ENCODE measurements around the gene C3. TPM values are rescaled to one million over a fixed set of nuclear protein-coding genes. Genes with fewer than 3 reads are reported as not detected.

C3 gene
- total and polyA plus RNA-seq, 2 of the 13 experiments (the other 11 are each of a cell fraction or from before 2014, with no cell fraction given) = 1,455 to 6,272 TPM

DNA sequence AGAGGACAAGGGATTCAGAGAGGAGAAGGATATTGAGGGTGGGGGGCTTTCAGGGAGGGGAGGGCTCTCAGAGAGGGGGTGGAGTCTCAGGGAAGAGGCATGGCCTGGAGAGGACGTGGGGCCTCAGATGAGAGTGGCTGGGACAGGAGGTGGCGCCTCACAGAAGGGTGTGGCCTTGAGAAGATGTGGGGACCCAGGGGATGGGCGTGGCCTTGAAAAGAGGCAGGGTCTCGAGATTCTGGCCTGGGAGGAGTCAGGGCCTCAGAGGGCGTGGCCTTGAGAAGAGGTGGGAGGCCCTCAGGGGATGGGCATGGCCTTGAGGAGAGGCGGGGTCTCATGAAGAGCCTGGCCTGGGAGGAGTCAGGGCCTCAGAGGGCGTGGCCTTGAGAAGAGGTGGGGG, 26.8 kb downstream of the C3 start (continued):
- TF ChIP-seq, protein P1, sequence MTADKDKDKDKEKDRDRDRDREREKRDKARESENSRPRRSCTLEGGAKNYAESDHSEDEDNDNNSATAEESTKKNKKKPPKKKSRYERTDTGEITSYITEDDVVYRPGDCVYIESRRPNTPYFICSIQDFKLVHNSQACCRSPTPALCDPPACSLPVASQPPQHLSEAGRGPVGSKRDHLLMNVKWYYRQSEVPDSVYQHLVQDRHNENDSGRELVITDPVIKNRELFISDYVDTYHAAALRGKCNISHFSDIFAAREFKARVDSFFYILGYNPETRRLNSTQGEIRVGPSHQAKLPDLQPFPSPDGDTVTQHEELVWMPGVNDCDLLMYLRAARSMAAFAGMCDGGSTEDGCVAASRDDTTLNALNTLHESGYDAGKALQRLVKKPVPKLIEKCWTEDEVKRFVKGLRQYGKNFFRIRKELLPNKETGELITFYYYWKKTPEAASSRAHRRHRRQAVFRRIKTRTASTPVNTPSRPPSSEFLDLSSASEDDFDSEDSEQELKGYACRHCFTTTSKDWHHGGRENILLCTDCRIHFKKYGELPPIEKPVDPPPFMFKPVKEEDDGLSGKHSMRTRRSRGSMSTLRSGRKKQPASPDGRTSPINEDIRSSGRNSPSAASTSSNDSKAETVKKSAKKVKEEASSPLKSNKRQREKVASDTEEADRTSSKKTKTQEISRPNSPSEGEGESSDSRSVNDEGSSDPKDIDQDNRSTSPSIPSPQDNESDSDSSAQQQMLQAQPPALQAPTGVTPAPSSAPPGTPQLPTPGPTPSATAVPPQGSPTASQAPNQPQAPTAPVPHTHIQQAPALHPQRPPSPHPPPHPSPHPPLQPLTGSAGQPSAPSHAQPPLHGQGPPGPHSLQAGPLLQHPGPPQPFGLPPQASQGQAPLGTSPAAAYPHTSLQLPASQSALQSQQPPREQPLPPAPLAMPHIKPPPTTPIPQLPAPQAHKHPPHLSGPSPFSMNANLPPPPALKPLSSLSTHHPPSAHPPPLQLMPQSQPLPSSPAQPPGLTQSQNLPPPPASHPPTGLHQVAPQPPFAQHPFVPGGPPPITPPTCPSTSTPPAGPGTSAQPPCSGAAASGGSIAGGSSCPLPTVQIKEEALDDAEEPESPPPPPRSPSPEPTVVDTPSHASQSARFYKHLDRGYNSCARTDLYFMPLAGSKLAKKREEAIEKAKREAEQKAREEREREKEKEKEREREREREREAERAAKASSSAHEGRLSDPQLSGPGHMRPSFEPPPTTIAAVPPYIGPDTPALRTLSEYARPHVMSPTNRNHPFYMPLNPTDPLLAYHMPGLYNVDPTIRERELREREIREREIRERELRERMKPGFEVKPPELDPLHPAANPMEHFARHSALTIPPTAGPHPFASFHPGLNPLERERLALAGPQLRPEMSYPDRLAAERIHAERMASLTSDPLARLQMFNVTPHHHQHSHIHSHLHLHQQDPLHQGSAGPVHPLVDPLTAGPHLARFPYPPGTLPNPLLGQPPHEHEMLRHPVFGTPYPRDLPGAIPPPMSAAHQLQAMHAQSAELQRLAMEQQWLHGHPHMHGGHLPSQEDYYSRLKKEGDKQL (CRISPR knock-in tag; IDR thresholded peaks at IDR 0.05; ENCODE audit: low read depth) = no peak
- 0 out of 2 replicates have a peak, but pooled peaks have one; percentile 46 for TF ChIP-seq POLR2AphosphoS2 (IDR thresholded peaks at IDR 0.05; ENCODE audit: low read depth, low read length)
- no peak for TF ChIP-seq ZNF660 (CRISPR knock-in tag; IDR thresholded peaks at IDR 0.05; ENCODE audit: borderline replicate concordance, low read depth)
- 0 out of 2 replicates have a peak, but pooled peaks have one; percentile 20 for TF ChIP-seq SSRP1 (CRISPR knock-in tag; IDR thresholded peaks at IDR 0.05)
- no peak for TF ChIP-seq ONECUT2 (CRISPR knock-in tag; IDR thresholded peaks at IDR 0.05)
- no peak for TF ChIP-seq ELF3 (CRISPR knock-in tag; IDR thresholded peaks at IDR 0.05)
- no peak for TF ChIP-seq DPF2 (CRISPR knock-in tag; IDR thresholded peaks at IDR 0.05; ENCODE audit: borderline replicate concordance, low read depth)
- no peak for TF ChIP-seq STAT5B (CRISPR knock-in tag; IDR thresholded peaks at IDR 0.05)

DNA sequence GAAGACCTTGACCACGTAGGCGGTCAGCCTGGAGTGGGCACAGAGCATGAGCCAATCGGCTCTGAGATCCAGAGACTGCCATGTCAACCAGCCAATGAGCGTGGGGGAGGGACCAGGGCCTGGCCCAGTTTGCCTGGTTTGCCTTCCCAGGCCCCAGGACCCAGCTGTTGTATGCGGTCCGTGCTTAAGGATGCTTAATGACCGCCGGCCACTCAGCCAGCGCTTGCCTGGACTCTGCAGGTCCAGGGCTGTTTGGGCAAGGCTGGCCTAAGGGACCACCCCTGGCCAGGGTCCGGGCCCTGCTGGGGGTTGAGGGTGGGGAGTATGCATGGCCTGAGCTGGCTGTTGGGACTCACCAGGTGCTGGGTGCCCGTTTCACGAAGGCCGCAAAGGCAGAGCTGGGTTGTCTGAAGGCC, 27.4 kb downstream of the C3 start:
- DNase-seq (ENCODE audit: low spot score) (no peak), ATAC-seq (peak; percentile 15), FAIRE-seq (no peak)
- ChIA-PET CTCF (ENCODE audit: low intra/inter-chr PET ratio, low total read pairs) (no interaction called here), POLR2A (no interaction called here)
- 98% methylated on average over 5 of the region's 13 CpGs for WGBS (ENCODE audit: low lambda C conversion rate)
- Histone ChIP-seq H4K20me1 (ENCODE audit: insufficient read depth, low read length) (peaks cover 62% of the 10 kb centered on the region), H3K4me1 (ENCODE audit: insufficient read depth, low read length) (no peaks in the 10 kb centered on the region), H3K27ac (ENCODE audit: extremely low read length, insufficient read depth, low read length) (no peak overlapping the region), H3K36me3 (replicated peaks in 1 of 2; ENCODE audit: control insufficient read depth in 1 of 2, insufficient read depth in 2 of 2, low read length in 2 of 2) (peaks cover 44 to 84% of the 10 kb centered on the region in 2 experiments), H3K4me2 (ENCODE audit: low read depth, low read length) (no peak overlapping the region), H3K4me3 (replicated peaks in 1 of 3; ENCODE audit: insufficient read depth in 1 of 3, low read depth in 2 of 3, low read length in 3 of 3) (no peak overlapping the region), H2AFZ (ENCODE audit: low read length) (no peak overlapping the region), H3K9ac (ENCODE audit: insufficient read depth, low read depth, low read length) (no peak overlapping the region), H3K79me2 (ENCODE audit: insufficient read depth, low read length) (no peaks in the 10 kb centered on the region), H3K9me3 (ENCODE audit: low read length) (no peaks in the 10 kb centered on the region), H3K27me3 (ENCODE audit: control insufficient read depth in 1 of 2, insufficient read depth in 2 of 2, low read length in 2 of 2) (no peaks in the 10 kb centered on the region)
- intact Hi-C loops (cut with micrococcal nuclease; ENCODE audit: unreplicated experiment) (no loop called here), in situ Hi-C loops (cut with HindIII; ENCODE audit: extremely low pct_ligation_motif_present, low pct_unique_long_range_greater_than_20kb) (no loop called here)
- BruUV-seq (replicated peaks) = no TSS peak
- TF ChIP-seq PAF1 (CRISPR knock-in tag; IDR thresholded peaks at IDR 0.05) = peak; percentile 59; the same call in 1 of the 2 replicates
- TF ChIP-seq AGO2 (optimal IDR thresholded peaks at IDR 0.05; ENCODE audit: low read depth, low read length) = peak; percentile 95
- TF ChIP-seq, protein P2, sequence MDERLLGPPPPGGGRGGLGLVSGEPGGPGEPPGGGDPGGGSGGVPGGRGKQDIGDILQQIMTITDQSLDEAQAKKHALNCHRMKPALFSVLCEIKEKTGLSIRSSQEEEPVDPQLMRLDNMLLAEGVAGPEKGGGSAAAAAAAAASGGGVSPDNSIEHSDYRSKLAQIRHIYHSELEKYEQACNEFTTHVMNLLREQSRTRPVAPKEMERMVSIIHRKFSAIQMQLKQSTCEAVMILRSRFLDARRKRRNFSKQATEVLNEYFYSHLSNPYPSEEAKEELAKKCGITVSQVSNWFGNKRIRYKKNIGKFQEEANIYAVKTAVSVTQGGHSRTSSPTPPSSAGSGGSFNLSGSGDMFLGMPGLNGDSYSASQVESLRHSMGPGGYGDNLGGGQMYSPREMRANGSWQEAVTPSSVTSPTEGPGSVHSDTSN (CRISPR knock-in tag; IDR thresholded peaks at IDR 0.05) = peak; percentile 67
- peak; percentile 94 for TF ChIP-seq RBM22 (optimal IDR thresholded peaks at IDR 0.05; ENCODE audit: low read length)
- TF ChIP-seq SP2 (CRISPR knock-in tag; IDR thresholded peaks at IDR 0.05) = peak; percentile 23
- no peak for TF ChIP-seq ETV5 (CRISPR knock-in tag; IDR thresholded peaks at IDR 0.05; ENCODE audit: borderline replicate concordance)
- no peak for TF ChIP-seq JUNB (CRISPR knock-in tag; IDR thresholded peaks at IDR 0.05; ENCODE audit: borderline replicate concordance)
- TF ChIP-seq NFYB (CRISPR knock-in tag; IDR thresholded peaks at IDR 0.05) = peak; percentile 66
- TF ChIP-seq, protein P3, sequence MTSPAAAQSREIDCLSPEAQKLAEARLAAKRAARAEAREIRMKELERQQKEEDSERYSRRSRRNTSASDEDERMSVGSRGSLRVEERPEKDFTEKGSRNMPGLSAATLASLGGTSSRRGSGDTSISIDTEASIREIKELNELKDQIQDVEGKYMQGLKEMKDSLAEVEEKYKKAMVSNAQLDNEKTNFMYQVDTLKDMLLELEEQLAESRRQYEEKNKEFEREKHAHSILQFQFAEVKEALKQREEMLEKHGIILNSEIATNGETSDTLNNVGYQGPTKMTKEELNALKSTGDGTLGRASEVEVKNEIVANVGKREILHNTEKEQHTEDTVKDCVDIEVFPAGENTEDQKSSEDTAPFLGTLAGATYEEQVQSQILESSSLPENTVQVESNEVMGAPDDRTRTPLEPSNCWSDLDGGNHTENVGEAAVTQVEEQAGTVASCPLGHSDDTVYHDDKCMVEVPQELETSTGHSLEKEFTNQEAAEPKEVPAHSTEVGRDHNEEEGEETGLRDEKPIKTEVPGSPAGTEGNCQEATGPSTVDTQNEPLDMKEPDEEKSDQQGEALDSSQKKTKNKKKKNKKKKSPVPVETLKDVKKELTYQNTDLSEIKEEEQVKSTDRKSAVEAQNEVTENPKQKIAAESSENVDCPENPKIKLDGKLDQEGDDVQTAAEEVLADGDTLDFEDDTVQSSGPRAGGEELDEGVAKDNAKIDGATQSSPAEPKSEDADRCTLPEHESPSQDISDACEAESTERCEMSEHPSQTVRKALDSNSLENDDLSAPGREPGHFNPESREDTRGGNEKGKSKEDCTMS (CRISPR knock-in tag; conservative IDR thresholded peaks at IDR 0.05) = no peak
